ENCODE data around the gene LTN1.
"Not testable (repeated sequence)": the region's sequence is repeated elsewhere in the genome, so short reads cannot be mapped to it uniquely, and the experiment has no call there.

The LTN1 gene

DNA sequence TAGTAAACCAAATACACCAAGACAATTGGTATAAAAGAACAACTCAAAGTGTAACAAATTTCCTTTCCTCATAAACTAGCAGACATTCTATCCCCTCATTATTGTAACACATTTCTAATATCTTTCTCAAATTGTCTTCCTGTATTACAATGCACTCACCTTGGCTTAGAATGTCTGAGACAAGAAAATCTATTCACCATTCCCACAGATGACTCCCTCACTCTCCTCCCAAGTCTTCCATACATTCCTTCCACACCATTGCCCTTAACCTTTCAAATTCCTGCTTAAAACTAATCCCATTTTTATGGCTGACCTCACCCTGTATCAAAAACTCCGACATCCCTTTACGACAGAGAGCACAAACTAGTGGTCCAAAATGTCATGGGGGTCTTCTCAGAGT, 56.0 kb downstream of the LTN1 start:
- Histone ChIP-seq H3K9ac (ENCODE audit: low read length) (no peak overlapping the region), H3K36me3 (ENCODE audit: control insufficient read depth in 1 of 2, insufficient read depth in 2 of 2, low read depth in 1 of 2, low read length in 2 of 2) (peaks cover 4 to 63% of the 10 kb centered on the region in 2 experiments), H3K4ac (ENCODE audit: low read depth in 1 of 2, low read length in 2 of 2) (no peak overlapping the region), H3K18ac (ENCODE audit: low read depth in 1 of 2, low read length in 2 of 2) (no peak overlapping the region), H2BK12ac (ENCODE audit: low read length in 2 of 2) (no peak overlapping the region), H2AK5ac (ENCODE audit: low read length, severe bottlenecking) (no peak overlapping the region), H3K27ac (ENCODE audit: low read length, poor library complexity, severe bottlenecking) (no peak overlapping the region), H4K91ac (ENCODE audit: low read length) (no peak overlapping the region), H2BK5ac (ENCODE audit: low read depth, low read length, poor library complexity, severe bottlenecking) (no peak overlapping the region), H3K14ac (ENCODE audit: low read length in 2 of 2) (no peak overlapping the region), H3K27me3 (ENCODE audit: control insufficient read depth in 1 of 2, insufficient read depth in 1 of 2, low read length in 2 of 2) (no peaks in the 10 kb centered on the region), H2AFZ (ENCODE audit: low read depth, low read length) (no peak overlapping the region), H3K4me3 (ENCODE audit: insufficient read depth in 1 of 2, low read depth in 1 of 2, low read length in 2 of 2) (no peak overlapping the region), H2BK120ac (ENCODE audit: low read depth, low read length) (no peak overlapping the region), H3K23ac (ENCODE audit: low read length in 2 of 2) (no peak overlapping the region), H2BK15ac (ENCODE audit: low read depth, poor library complexity, severe bottlenecking) (no peak overlapping the region), H3K79me1 (replicated peaks; ENCODE audit: low read length, poor library complexity, severe bottlenecking) (no peaks in the 10 kb centered on the region), H3K4me2 (ENCODE audit: low read length, poor library complexity, severe bottlenecking) (no peak overlapping the region), H4K8ac (ENCODE audit: low read length) (no peak overlapping the region), H3K9me3 (ENCODE audit: control insufficient read depth, low read length) (no peaks in the 10 kb centered on the region), H3K4me1 (ENCODE audit: control insufficient read depth, insufficient read depth, low read depth, low read length) (no peaks in the 10 kb centered on the region)
- no peak for DNase-seq
- WGBS, result no CpG with 5 or more reads among the region's 2 CpGs

DNA sequence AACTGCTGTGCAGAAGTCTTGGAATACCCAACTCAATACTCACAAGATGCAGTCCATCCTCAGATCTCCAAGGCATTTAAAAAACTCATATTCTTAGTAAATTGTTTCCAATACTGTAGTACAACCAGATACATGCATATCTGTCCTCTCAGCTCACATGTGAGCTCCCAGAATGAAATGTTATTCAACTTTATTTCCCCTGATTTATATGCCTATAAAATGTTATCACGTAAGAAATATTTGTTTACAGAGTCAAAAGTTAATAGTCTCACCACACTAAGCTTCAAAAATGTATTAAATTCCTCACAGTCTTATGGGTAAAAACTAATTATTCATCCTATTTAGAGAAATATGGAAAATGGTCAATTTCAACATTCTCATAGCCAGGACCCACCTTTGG, 56.6 kb downstream of the LTN1 start:
- H3K27ac ChIP-seq (ENCODE audit: low read length, poor library complexity, severe bottlenecking), result no peak overlapping the region

DNA sequence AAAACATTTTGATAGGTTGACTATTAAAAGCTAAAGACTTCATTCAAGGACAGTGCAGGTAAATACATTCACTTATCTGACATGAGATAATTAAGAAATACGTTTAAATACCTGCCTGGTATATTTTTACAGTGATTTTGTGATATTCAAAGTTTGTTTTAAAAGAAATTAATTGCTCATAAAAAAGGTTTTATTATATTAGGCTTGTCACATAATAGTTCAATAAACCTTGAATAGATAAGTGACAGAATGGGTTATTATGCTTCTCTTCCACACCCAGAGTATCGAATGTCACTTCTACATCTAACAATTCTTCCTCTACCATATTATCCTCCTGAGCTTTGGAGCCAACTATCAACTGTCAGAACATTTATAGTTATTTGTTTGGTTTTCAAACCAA, 60.0 kb downstream of the LTN1 start:
- Histone ChIP-seq H3K9me3 (ENCODE audit: control insufficient read depth, low read length) (no peaks in the 10 kb centered on the region), H3K4me3 (ENCODE audit: insufficient read depth in 1 of 2, low read depth in 1 of 2, low read length in 2 of 2) (no peak overlapping the region), H2BK15ac (ENCODE audit: low read depth, poor library complexity, severe bottlenecking) (no peak overlapping the region), H2AFZ (ENCODE audit: low read depth, low read length) (no peak overlapping the region), H4K8ac (ENCODE audit: low read length) (no peak overlapping the region), H3K27ac (ENCODE audit: low read length, poor library complexity, severe bottlenecking) (no peak overlapping the region), H3K79me1 (replicated peaks; ENCODE audit: low read length, poor library complexity, severe bottlenecking) (no peaks in the 10 kb centered on the region), H2BK120ac (ENCODE audit: low read depth, low read length) (no peak overlapping the region), H3K4ac (ENCODE audit: low read depth in 1 of 2, low read length in 2 of 2) (no peak overlapping the region), H4K91ac (ENCODE audit: low read length) (no peak overlapping the region), H3K23ac (ENCODE audit: low read length in 2 of 2) (no peak overlapping the region), H3K27me3 (ENCODE audit: control insufficient read depth in 1 of 2, insufficient read depth in 1 of 2, low read length in 2 of 2) (no peaks in the 10 kb centered on the region), H3K4me2 (ENCODE audit: low read length, poor library complexity, severe bottlenecking) (no peak overlapping the region), H3K14ac (ENCODE audit: low read length in 2 of 2) (no peak overlapping the region), H2BK12ac (ENCODE audit: low read length in 2 of 2) (no peak overlapping the region), H3K9ac (ENCODE audit: low read length) (no peak overlapping the region), H3K4me1 (ENCODE audit: control insufficient read depth, insufficient read depth, low read depth, low read length) (no peaks in the 10 kb centered on the region), H2BK5ac (ENCODE audit: low read depth, low read length, poor library complexity, severe bottlenecking) (no peak overlapping the region), H2AK5ac (ENCODE audit: low read length, severe bottlenecking) (no peak overlapping the region), H3K36me3 (ENCODE audit: control insufficient read depth in 1 of 2, insufficient read depth in 2 of 2, low read depth in 1 of 2, low read length in 2 of 2) (peaks cover 4 to 71% of the 10 kb centered on the region in 2 experiments), H3K18ac (ENCODE audit: low read depth in 1 of 2, low read length in 2 of 2) (no peak overlapping the region)
- DNase-seq, result no peak
- WGBS, result 94% methylated on average over 1 of the region's 2 CpGs

More for the DNA sequence above, 56.6 kb downstream of the LTN1 start:
- Histone ChIP-seq H3K18ac (ENCODE audit: low read depth in 1 of 2, low read length in 2 of 2) (no peak overlapping the region), H3K4me3 (ENCODE audit: insufficient read depth in 1 of 2, low read depth in 1 of 2, low read length in 2 of 2) (no peak overlapping the region), H3K9me3 (ENCODE audit: control insufficient read depth, low read length) (no peaks in the 10 kb centered on the region), H2BK15ac (ENCODE audit: low read depth, poor library complexity, severe bottlenecking) (no peak overlapping the region), H4K91ac (ENCODE audit: low read length) (no peak overlapping the region), H2BK5ac (ENCODE audit: low read depth, low read length, poor library complexity, severe bottlenecking) (no peak overlapping the region), H2AK5ac (ENCODE audit: low read length, severe bottlenecking) (no peak overlapping the region), H3K4me1 (ENCODE audit: control insufficient read depth, insufficient read depth, low read depth, low read length) (no peaks in the 10 kb centered on the region), H3K9ac (ENCODE audit: low read length) (no peak overlapping the region), H3K27me3 (ENCODE audit: control insufficient read depth in 1 of 2, insufficient read depth in 1 of 2, low read length in 2 of 2) (no peaks in the 10 kb centered on the region), H3K14ac (ENCODE audit: low read length in 2 of 2) (no peak overlapping the region), H2BK12ac (ENCODE audit: low read length in 2 of 2) (no peak overlapping the region), H3K4me2 (ENCODE audit: low read length, poor library complexity, severe bottlenecking) (no peak overlapping the region), H4K8ac (ENCODE audit: low read length) (no peak overlapping the region), H2AFZ (ENCODE audit: low read depth, low read length) (no peak overlapping the region), H3K4ac (ENCODE audit: low read depth in 1 of 2, low read length in 2 of 2) (no peak overlapping the region), H3K36me3 (ENCODE audit: control insufficient read depth in 1 of 2, insufficient read depth in 2 of 2, low read depth in 1 of 2, low read length in 2 of 2) (peaks cover 4 to 68% of the 10 kb centered on the region in 2 experiments), H3K79me1 (replicated peaks; ENCODE audit: low read length, poor library complexity, severe bottlenecking) (no peaks in the 10 kb centered on the region), H3K23ac (ENCODE audit: low read length in 2 of 2) (no peak overlapping the region), H2BK120ac (ENCODE audit: low read depth, low read length) (no peak overlapping the region)
- no CpG with 5 or more reads among the region's 1 CpG for WGBS
- DNase-seq, result no peak

DNA sequence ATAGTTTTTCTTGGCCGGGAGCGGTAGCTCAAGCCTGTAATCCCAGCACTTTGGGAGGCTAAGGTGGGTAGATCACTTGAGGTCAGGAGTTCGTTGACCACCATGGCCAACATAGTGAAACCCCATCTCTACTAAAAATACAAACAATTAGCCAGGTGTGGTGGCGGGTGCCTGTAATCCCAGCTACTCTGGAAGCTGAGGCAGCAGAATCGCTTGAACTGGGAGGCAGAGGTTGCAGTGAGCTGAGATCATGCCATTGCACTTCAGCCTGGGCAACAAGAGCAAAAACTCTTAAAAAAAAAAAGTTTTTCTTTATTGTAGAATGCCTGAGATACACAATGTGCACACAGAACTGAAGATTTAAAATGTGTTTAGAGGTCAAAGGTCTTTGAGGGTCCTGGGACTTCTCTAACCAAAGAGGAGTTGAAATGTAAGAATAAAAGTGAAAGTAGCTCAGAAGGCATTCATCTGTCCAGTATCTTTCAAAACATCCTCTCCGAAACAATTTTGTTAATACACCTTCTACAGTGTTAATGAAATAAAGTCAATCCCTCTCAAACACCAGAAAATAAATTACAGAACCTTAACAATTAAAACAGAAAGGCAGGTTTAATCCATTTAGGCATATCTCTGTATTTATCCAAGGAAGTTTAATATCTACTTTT, 60.8 kb downstream of the LTN1 start:
- H2AK5ac ChIP-seq (ENCODE audit: low read length, severe bottlenecking); H4K8ac ChIP-seq (ENCODE audit: low read length); H3K9ac ChIP-seq (ENCODE audit: low read length); H2BK5ac ChIP-seq (ENCODE audit: low read depth, low read length, poor library complexity, severe bottlenecking); H3K18ac ChIP-seq (ENCODE audit: low read depth in 1 of 2, low read length in 2 of 2); H2BK15ac ChIP-seq (ENCODE audit: low read depth, poor library complexity, severe bottlenecking); H2BK120ac ChIP-seq (ENCODE audit: low read depth, low read length); H3K23ac ChIP-seq (ENCODE audit: low read length in 2 of 2); H3K27ac ChIP-seq (ENCODE audit: low read length, poor library complexity, severe bottlenecking); H2BK12ac ChIP-seq (ENCODE audit: low read length in 2 of 2); DNase-seq; H3K4me1 ChIP-seq (ENCODE audit: control insufficient read depth, insufficient read depth, low read depth, low read length); H2AFZ ChIP-seq (ENCODE audit: low read depth, low read length); H3K4ac ChIP-seq (ENCODE audit: low read depth in 1 of 2, low read length in 2 of 2); H3K79me1 ChIP-seq (replicated peaks; ENCODE audit: low read length, poor library complexity, severe bottlenecking); H3K27me3 ChIP-seq (ENCODE audit: control insufficient read depth in 1 of 2, insufficient read depth in 1 of 2, low read length in 2 of 2); H3K14ac ChIP-seq (ENCODE audit: low read length in 2 of 2); H4K91ac ChIP-seq (ENCODE audit: low read length); H3K4me2 ChIP-seq (ENCODE audit: low read length, poor library complexity, severe bottlenecking); H3K9me3 ChIP-seq (ENCODE audit: control insufficient read depth, low read length); H3K4me3 ChIP-seq (ENCODE audit: insufficient read depth in 1 of 2, low read depth in 1 of 2, low read length in 2 of 2): not testable (repeated sequence)
- WGBS, result 93% methylated on average over 4 of the region's 6 CpGs
- H3K36me3 ChIP-seq (ENCODE audit: control insufficient read depth in 1 of 2, insufficient read depth in 2 of 2, low read depth in 1 of 2, low read length in 2 of 2), result peaks cover 4 to 63% of the 10 kb centered on the region in 2 experiments
